ENCODE measurements around the gene HPGDS.

Gene HPGDS

GRCh38 chr4:94377294-94377693 is 34.7 kb upstream of the HPGDS start:
- Mint-ChIP-seq H3K9me3 (no peaks in the 10 kb centered on the region), H3K4me3 (no peak overlapping the region), H3K36me3 (ENCODE audit: low read depth) (no peaks in the 10 kb centered on the region), H3K27ac (peak overlapping the region in 1 of 3 experiments; percentile 19), H3K4me1 (peaks cover 11% of the 10 kb centered on the region), H3K27me3 (ENCODE audit: low read depth) (peaks cover 5% of the 10 kb centered on the region)
- no peak for TF ChIP-seq CTCF (IDR thresholded peaks at IDR 0.05; ENCODE audit: unreplicated experiment in 3 of 3)

GRCh38 chr4:94375364-94375763 is 32.7 kb upstream of the HPGDS start:
- no peak overlapping the region for H3K4me3 Mint-ChIP-seq
- no peaks in the 10 kb centered on the region for H3K9me3 Mint-ChIP-seq
- no peak for TF ChIP-seq CTCF (IDR thresholded peaks at IDR 0.05; ENCODE audit: unreplicated experiment in 3 of 3)
- peaks cover 5% of the 10 kb centered on the region for H3K27me3 Mint-ChIP-seq (ENCODE audit: low read depth)
- H3K27ac Mint-ChIP-seq = no peak overlapping the region
- H3K36me3 Mint-ChIP-seq (ENCODE audit: low read depth) = no peaks in the 10 kb centered on the region
- H3K4me1 Mint-ChIP-seq = peaks cover 11% of the 10 kb centered on the region

GRCh38 chr4:94373752-94374151 is 31.1 kb upstream of the HPGDS start:
- Mint-ChIP-seq H3K4me1 (peaks cover 11% of the 10 kb centered on the region), H3K36me3 (ENCODE audit: low read depth) (no peaks in the 10 kb centered on the region), H3K4me3 (no peak overlapping the region), H3K27me3 (ENCODE audit: low read depth) (peaks cover 5% of the 10 kb centered on the region), H3K9me3 (no peaks in the 10 kb centered on the region), H3K27ac (no peak overlapping the region)
- no peak for TF ChIP-seq CTCF (IDR thresholded peaks at IDR 0.05; ENCODE audit: unreplicated experiment in 3 of 3)

- no peak for TF ChIP-seq CTCF (IDR thresholded peaks at IDR 0.05; ENCODE audit: unreplicated experiment in 3 of 3)
- Mint-ChIP-seq H3K4me3 (no peak overlapping the region), H3K9me3 (peaks cover 2% of the 10 kb centered on the region), H3K36me3 (ENCODE audit: low read depth) (no peaks in the 10 kb centered on the region), H3K27ac (peak overlapping the region in 1 of 3 experiments; percentile 10), H3K27me3 (ENCODE audit: low read depth) (peaks cover 5% of the 10 kb centered on the region), H3K4me1 (peaks cover 7% of the 10 kb centered on the region)
Measured at GRCh38 chr4:94372991-94373390, 30.4 kb upstream of the HPGDS start.

- peak overlapping the region in 1 of 3 experiments; percentile 10 for H3K27ac Mint-ChIP-seq
- H3K36me3 Mint-ChIP-seq (ENCODE audit: low read depth) = no peaks in the 10 kb centered on the region
- peaks cover 6% of the 10 kb centered on the region for H3K4me1 Mint-ChIP-seq
- H3K9me3 Mint-ChIP-seq = peaks cover 3% of the 10 kb centered on the region
- TF ChIP-seq CTCF (IDR thresholded peaks at IDR 0.05; ENCODE audit: unreplicated experiment in 3 of 3) = no peak
- H3K27me3 Mint-ChIP-seq (ENCODE audit: low read depth) = peaks cover 5% of the 10 kb centered on the region
- H3K4me3 Mint-ChIP-seq = no peak overlapping the region
Measured at GRCh38 chr4:94372228-94372978, 29.8 kb upstream of the HPGDS start.

GRCh38 chr4:94371290-94371689 is 28.7 kb upstream of the HPGDS start:
- Mint-ChIP-seq H3K9me3 (peaks cover 13% of the 10 kb centered on the region), H3K4me1 (peaks cover 6% of the 10 kb centered on the region), H3K4me3 (no peak overlapping the region), H3K27ac (peak overlapping the region in 1 of 3 experiments; percentile 27), H3K27me3 (ENCODE audit: low read depth) (peaks cover 5% of the 10 kb centered on the region), H3K36me3 (ENCODE audit: low read depth) (no peaks in the 10 kb centered on the region)
- no peak for TF ChIP-seq CTCF (IDR thresholded peaks at IDR 0.05; ENCODE audit: unreplicated experiment in 3 of 3)
